H1 (cell line): ENCODE results near the gene FRMD4A. TPM values are rescaled to one million over a fixed set of nuclear protein-coding genes. Genes with fewer than 3 reads are reported as not detected.

Experiments used
- CTCF ChIA-PET: fragments of 300-600 bp; sonication (Branson Sonifier 250); formaldehyde crosslinking; loops from one replicate; lab custom pipeline; 2021; ENCODE audit not compliant: partially characterized antibody; lab: Charles Lee
- POLR2A ChIA-PET: fragments of 300-600 bp; sonication (Branson Sonifier 250); formaldehyde crosslinking; loops from one replicate; lab custom pipeline; 2021; ENCODE audit warnings: inconsistent platforms; ENCODE audit not compliant: partially characterized antibody; lab: Charles Lee
- DNase-seq, 2 experiments: peaks; one replicate each; pipeline versions ENCODE4 v3.0.0 to v3.0.0-alpha.2; 2010 to 2022; ENCODE audit warnings: low spot score in 2 of 2, low read depth in 1 of 2, mixed read lengths in 1 of 2
- FAIRE-seq: peaks from 2 replicates; lab custom pipeline; 2011; peaks lifted over from hg19 to GRCh38; lab: Jason Lieb, UNC
- H2AFZ ChIP-seq: 2 replicates; pipeline ENCODE4 v1.8.1; 2012; ENCODE audit warnings: low read length, inconsistent platforms
- H2AK5ac ChIP-seq: 2 replicates; pipeline ENCODE4 v1.6.1; 2013; ENCODE audit warnings: low read depth, low read length
- H2BK120ac ChIP-seq: replicated peaks from 2 replicates; pipeline ENCODE3; 2013; ENCODE audit warnings: low read depth, low read length, inconsistent platforms
- H2BK12ac ChIP-seq: 2 replicates; pipeline ENCODE4 v1.6.1; 2013; ENCODE audit warnings: low read depth, low read length
- H2BK15ac ChIP-seq: 2 replicates; pipeline ENCODE4 v1.6.1; 2013; ENCODE audit warnings: low read length
- H2BK20ac ChIP-seq: 2 replicates; pipeline ENCODE4 v1.6.1; 2013; ENCODE audit warnings: low read length
- H2BK5ac ChIP-seq: 2 replicates; pipeline ENCODE4 v1.6.1; 2013; ENCODE audit warnings: low read depth, low read length
- H3K14ac ChIP-seq: 2 replicates; pipeline ENCODE4 v1.6.1; 2013; ENCODE audit warnings: inconsistent platforms; ENCODE audit not compliant: insufficient read length
- H3K18ac ChIP-seq: 2 replicates; pipeline ENCODE4 v1.6.1; 2013; ENCODE audit warnings: low read length; ENCODE audit errors: extremely low read depth
- H3K23ac ChIP-seq: 2 replicates; pipeline ENCODE4 v1.6.1; 2013; ENCODE audit warnings: inconsistent platforms; ENCODE audit not compliant: insufficient read length
- H3K23me2 ChIP-seq: 2 replicates; pipeline ENCODE4 v1.6.1; 2013; ENCODE audit warnings: low read depth, low read length
- H3K27ac ChIP-seq: 2 replicates; pipeline ENCODE4 v1.6.1; 2011; ENCODE audit warnings: low read depth, low read length, inconsistent platforms
- H3K27me3 ChIP-seq, 4 experiments: replicated peaks in 1 of 4; 1 replicate in 1 of 4; 2 replicates in 3 of 4; pipeline versions ENCODE4 v1.6.1 to v1.8.1; 2011 to 2013; ENCODE audit warnings: low read length in 3 of 4, mild to moderate bottlenecking in 3 of 4, inconsistent platforms in 2 of 4, mixed read lengths in 2 of 4, moderate library complexity in 1 of 4; ENCODE audit not compliant: control insufficient read depth in 3 of 4, insufficient read depth in 3 of 4; ENCODE audit errors: extremely low read depth in 1 of 4
- H3K36me3 ChIP-seq, 4 experiments: 2 replicates each; pipeline versions ENCODE4 v1.6.1 to v1.8.1; 2011 to 2013; ENCODE audit warnings: mild to moderate bottlenecking in 4 of 4, low read length in 3 of 4, moderate library complexity in 2 of 4, control low read depth in 1 of 4, inconsistent platforms in 1 of 4; ENCODE audit not compliant: insufficient read depth in 4 of 4, control insufficient read depth in 2 of 4
- H3K4ac ChIP-seq: replicated peaks from 2 replicates; pipeline ENCODE3; 2013; ENCODE audit warnings: low read length, low read depth, mixed read lengths, inconsistent platforms; ENCODE audit not compliant: insufficient read length
- H3K4me1 ChIP-seq, 4 experiments: replicated peaks in 1 of 4; 1 replicate in 1 of 4; 2 replicates in 3 of 4; pipeline versions ENCODE4 v1.6.1 to v1.8.1; 2011 to 2013; ENCODE audit warnings: low read length in 3 of 4, inconsistent platforms in 2 of 4, mixed read lengths in 1 of 4; ENCODE audit not compliant: insufficient read depth in 4 of 4, control insufficient read depth in 3 of 4
- H3K4me2 ChIP-seq, 2 experiments: 2 replicates each; pipeline versions ENCODE4 v1.6.1 to v1.8.1; 2011 to 2013; ENCODE audit warnings: low read depth in 2 of 2, low read length in 2 of 2, control low read depth in 1 of 2, inconsistent platforms in 1 of 2, mild to moderate bottlenecking in 1 of 2; ENCODE audit not compliant: insufficient read depth in 1 of 2
- H3K4me3 ChIP-seq, 4 experiments: fragments of 200-600, 300-600 bp in 1 of 4; sonication (generic), shearing (Covaris generic), sonication (Bioruptor Twin) in 1 of 4; 2 replicates each; pipeline versions ENCODE4 v1.5.1 to v1.8.1; 2011 to 2016; ENCODE audit warnings: low read length in 4 of 4, low read depth in 3 of 4, control low read depth in 2 of 4, inconsistent platforms in 2 of 4, mild to moderate bottlenecking in 2 of 4, mixed read lengths in 1 of 4, moderate library complexity in 1 of 4; ENCODE audit not compliant: insufficient read depth in 2 of 4; ENCODE audit errors: extremely low read depth in 1 of 4
- H3K56ac ChIP-seq: replicated peaks from 2 replicates; pipeline ENCODE3; 2013; ENCODE audit warnings: low read depth, mild to moderate bottlenecking, mixed read lengths, low read length, inconsistent platforms; ENCODE audit not compliant: insufficient read length
- H3K79me1 ChIP-seq: 2 replicates; pipeline ENCODE4 v1.6.1; 2013; ENCODE audit warnings: low read depth, low read length, control low read depth
- H3K79me2 ChIP-seq, 2 experiments: 2 replicates each; pipeline versions ENCODE4 v1.6.1 to v1.8.1; 2012 to 2013; ENCODE audit warnings: low read length in 2 of 2, mild to moderate bottlenecking in 2 of 2, inconsistent platforms in 1 of 2; ENCODE audit not compliant: insufficient read depth in 2 of 2, control insufficient read depth in 1 of 2
- H3K9ac ChIP-seq, 4 experiments: replicated peaks in 1 of 4; 1 replicate in 1 of 4; 2 replicates in 3 of 4; pipeline versions ENCODE4 v1.6.1 to v1.8.1; 2011 to 2013; ENCODE audit warnings: low read depth in 3 of 4, low read length in 3 of 4, control low read depth in 2 of 4, mild to moderate bottlenecking in 2 of 4, moderate library complexity in 2 of 4, inconsistent platforms in 1 of 4; ENCODE audit errors: extremely low read depth in 1 of 4
- H3K9me3 ChIP-seq, 2 experiments: 2 replicates each; pipeline versions ENCODE4 v1.6.1 to v1.8.1; 2012 to 2013; ENCODE audit warnings: mild to moderate bottlenecking in 2 of 2, moderate library complexity in 2 of 2, control low read depth in 1 of 2, inconsistent platforms in 1 of 2, low read depth in 1 of 2, low read length in 1 of 2, mixed read lengths in 1 of 2; ENCODE audit not compliant: insufficient read depth in 2 of 2
- H4K20me1 ChIP-seq, 2 experiments: replicated peaks in 1 of 2; 2 replicates each; pipeline versions ENCODE3 to v1.8.1; 2011 to 2013; ENCODE audit warnings: inconsistent platforms in 2 of 2, low read length in 2 of 2, mild to moderate bottlenecking in 1 of 2; ENCODE audit not compliant: insufficient read depth in 2 of 2, control insufficient read depth in 1 of 2
- H4K5ac ChIP-seq: 2 replicates; pipeline ENCODE4 v1.6.1; 2013; ENCODE audit warnings: low read length, low read depth, mixed read lengths, inconsistent platforms; ENCODE audit not compliant: insufficient read length
- H4K8ac ChIP-seq: 2 replicates; pipeline ENCODE4 v1.8.0; 2013; ENCODE audit warnings: mild to moderate bottlenecking, moderate library complexity, low read length, inconsistent platforms; ENCODE audit not compliant: insufficient read depth; ENCODE audit errors: extremely low read depth
- H4K91ac ChIP-seq: replicated peaks from 2 replicates; pipeline ENCODE3; 2013; ENCODE audit warnings: low read length, mixed read lengths, inconsistent platforms; ENCODE audit not compliant: insufficient read length
- CBX8 ChIP-seq: fragments of 300-800, 300-1000 bp; sonication (generic); IDR thresholded peaks from 2 replicates; pipeline ENCODE4 v1.7.1; 2016; ENCODE audit warnings: low read depth, low read length, borderline replicate concordance
- CEBPB ChIP-seq: IDR thresholded peaks from 2 replicates; pipeline ENCODE4 v1.6.1; 2012; ENCODE audit warnings: low read depth, low read length
- POLR2AphosphoS5 ChIP-seq: IDR thresholded peaks from 2 replicates; pipeline ENCODE4 v1.6.1; 2011; ENCODE audit warnings: low read depth, low read length
- RXRA ChIP-seq: IDR thresholded peaks from 2 replicates; pipeline ENCODE4 v1.6.1; 2011; ENCODE audit warnings: low read depth, mild to moderate bottlenecking, low read length, moderate library complexity; ENCODE audit not compliant: insufficient read depth
- SRF ChIP-seq: IDR thresholded peaks from 2 replicates; pipeline ENCODE4 v1.6.1; 2011; ENCODE audit warnings: mild to moderate bottlenecking, low read depth, low read length, moderate library complexity
- YY1 ChIP-seq: IDR thresholded peaks from 2 replicates; pipeline ENCODE4 v1.6.1; 2011; ENCODE audit warnings: low read depth, mild to moderate bottlenecking, low read length
- WGBS, 2 experiments: shearing (Covaris generic) in 1 of 2; methylation state at CpG; one replicate each; pipeline versions ENCODE4 v1.1.6 to v1.1.7; 2013 to 2015; ENCODE audit warnings: low lambda C conversion rate in 2 of 2, mixed read lengths in 2 of 2, inconsistent platforms in 1 of 2, low coverage in 1 of 2, missing lambda C conversion rate in 1 of 2; ENCODE audit not compliant: insufficient replicate concordance in 2 of 2, insufficient coverage in 1 of 2, insufficient read length in 1 of 2; ENCODE audit errors: extremely low coverage in 1 of 2, missing lambda C conversion rate in 1 of 2; 5-methylcytosine and 5-hydroxymethylcytosine counted together
- polyA plus RNA-seq, 7 experiments: library from polyadenylated mRNA; depleted of rRNA in 3 of 7; stranded (reverse) in 5 of 7; unstranded in 2 of 7; fragments of >200 nt in 5 of 7; fragments of 200-250 nt in 2 of 7; gene quantifications; 1 replicate in 5 of 7; 2 replicates in 1 of 7; 4 replicates in 1 of 7; pipeline versions ENCODE4 v1.2.1 to v1.2.3, GENCODE V29; 2011 to 2013; ENCODE audit warnings: missing spikeins in 2 of 7, mixed read lengths in 2 of 7
- total RNA-seq: library from RNA; stranded (reverse); fragmentation: NEBNext Ultra II Directional; extraction: Animal tissue kit (Norgen Biotek cat#: 25700); gene quantifications from 2 replicates; pipeline ENCODE4 v1.2.1, GENCODE V29; 2021
- TF ChIP-seq, protein P1 (sequence below): IDR thresholded peaks from 2 replicates; pipeline ENCODE4 v1.6.1; 2012; ENCODE audit warnings: low read length, inconsistent platforms
- TF ChIP-seq, protein P2 (sequence below): IDR thresholded peaks from 2 replicates; pipeline ENCODE4 v1.6.1; 2011; ENCODE audit warnings: low read depth, mild to moderate bottlenecking, low read length; ENCODE audit not compliant: insufficient read depth

The FRMD4A gene
- total and polyA plus RNA-seq, 2 of the 8 experiments (the other 6 are each of a cell fraction or from before 2014, with no cell fraction given): 38.6 to 39.6 TPM

DNA sequence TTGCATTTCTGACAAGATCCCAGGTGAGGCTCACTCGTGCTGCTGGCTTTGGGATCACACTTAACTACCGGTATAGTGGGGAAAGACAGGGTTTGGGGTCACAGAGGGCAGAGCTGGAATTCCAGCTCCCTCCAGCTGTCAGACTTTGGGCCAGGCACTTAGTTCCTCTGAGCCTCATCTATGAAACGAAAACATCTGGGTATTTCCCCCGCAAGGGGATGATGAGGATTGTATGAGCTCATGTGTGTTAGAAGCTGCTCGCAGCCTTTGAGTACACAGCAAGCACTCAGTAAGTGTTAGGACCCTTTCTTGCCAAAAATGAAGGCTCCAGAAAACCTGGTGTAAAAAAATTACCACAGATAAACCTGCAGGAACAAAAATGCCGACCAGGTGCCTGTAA, 677.9 kb downstream of the FRMD4A start:
- no peaks in the 10 kb centered on the region for H3K79me2 ChIP-seq
- H2BK120ac ChIP-seq: no peak overlapping the region
- no peaks in the 10 kb centered on the region; a peak in 1 of 7 replicates for H3K27me3 ChIP-seq
- H2AK5ac ChIP-seq: no peak overlapping the region
- FAIRE-seq: no peak
- no peak overlapping the region for H2BK5ac ChIP-seq
- DNase-seq: no peak
- no peak overlapping the region for H3K23ac ChIP-seq
- no peaks in the 10 kb centered on the region for H3K4me1 ChIP-seq
- peaks cover 3 to 45% (median 13%) of the 10 kb centered on the region in 4 experiments; a peak in 6 of 8 replicates for H3K36me3 ChIP-seq
- H3K23me2 ChIP-seq: no peaks in the 10 kb centered on the region
- no peak overlapping the region for H2BK12ac ChIP-seq
- H2AFZ ChIP-seq: no peak overlapping the region
- no peak overlapping the region for H3K4ac ChIP-seq
- POLR2A ChIA-PET: no interaction called here
- no peak overlapping the region for H3K18ac ChIP-seq
- no peaks in the 10 kb centered on the region for H3K9me3 ChIP-seq
- no peak overlapping the region for H3K27ac ChIP-seq
- no peak overlapping the region for H2BK20ac ChIP-seq
- no peaks in the 10 kb centered on the region for H3K79me1 ChIP-seq
- no peak overlapping the region for H3K56ac ChIP-seq
- TF ChIP-seq CBX8 (no peak), SRF (no peak), YY1 (no peak), RXRA (no peak), POLR2AphosphoS5 (no peak), CEBPB (no peak)
- TF ChIP-seq, protein P1, sequence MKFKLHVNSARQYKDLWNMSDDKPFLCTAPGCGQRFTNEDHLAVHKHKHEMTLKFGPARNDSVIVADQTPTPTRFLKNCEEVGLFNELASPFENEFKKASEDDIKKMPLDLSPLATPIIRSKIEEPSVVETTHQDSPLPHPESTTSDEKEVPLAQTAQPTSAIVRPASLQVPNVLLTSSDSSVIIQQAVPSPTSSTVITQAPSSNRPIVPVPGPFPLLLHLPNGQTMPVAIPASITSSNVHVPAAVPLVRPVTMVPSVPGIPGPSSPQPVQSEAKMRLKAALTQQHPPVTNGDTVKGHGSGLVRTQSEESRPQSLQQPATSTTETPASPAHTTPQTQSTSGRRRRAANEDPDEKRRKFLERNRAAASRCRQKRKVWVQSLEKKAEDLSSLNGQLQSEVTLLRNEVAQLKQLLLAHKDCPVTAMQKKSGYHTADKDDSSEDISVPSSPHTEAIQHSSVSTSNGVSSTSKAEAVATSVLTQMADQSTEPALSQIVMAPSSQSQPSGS: no peak
- TF ChIP-seq, protein P2, sequence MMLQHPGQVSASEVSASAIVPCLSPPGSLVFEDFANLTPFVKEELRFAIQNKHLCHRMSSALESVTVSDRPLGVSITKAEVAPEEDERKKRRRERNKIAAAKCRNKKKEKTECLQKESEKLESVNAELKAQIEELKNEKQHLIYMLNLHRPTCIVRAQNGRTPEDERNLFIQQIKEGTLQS: no peak
- no peak overlapping the region for H4K8ac ChIP-seq
- H4K20me1 ChIP-seq: no peaks in the 10 kb centered on the region
- CTCF ChIA-PET: interaction anchor here (4.9 kb wide), 1 partner anchor 37 kb away, joined by 29 read pairs; no protein-coding TSS in a partner anchor
- H4K91ac ChIP-seq: no peak overlapping the region
- WGBS, 2 experiments: 78% methylated on average over 6 of the region's 6 CpGs; no CpG with 5 or more reads in 1 of the 2 experiments
- no peak overlapping the region for H3K4me3 ChIP-seq
- no peak overlapping the region for H3K14ac ChIP-seq
- H2BK15ac ChIP-seq: no peak overlapping the region
- no peak overlapping the region for H4K5ac ChIP-seq
- H3K4me2 ChIP-seq: no peak overlapping the region
- no peak overlapping the region for H3K9ac ChIP-seq
